ENCODE data around the gene KIAA1217.
"Not testable (repeated sequence)": the region's sequence is repeated elsewhere in the genome, so short reads cannot be mapped to it uniquely, and the experiment has no call there.

The KIAA1217 gene

GRCh38 chr10:24476913-24477701 lies 268.2 kb downstream of the KIAA1217 start:
- no peak for DNase-seq

GRCh38 chr10:24477915-24478314 lies 269.0 kb downstream of the KIAA1217 start:
- DNase-seq: no peak

DNA sequence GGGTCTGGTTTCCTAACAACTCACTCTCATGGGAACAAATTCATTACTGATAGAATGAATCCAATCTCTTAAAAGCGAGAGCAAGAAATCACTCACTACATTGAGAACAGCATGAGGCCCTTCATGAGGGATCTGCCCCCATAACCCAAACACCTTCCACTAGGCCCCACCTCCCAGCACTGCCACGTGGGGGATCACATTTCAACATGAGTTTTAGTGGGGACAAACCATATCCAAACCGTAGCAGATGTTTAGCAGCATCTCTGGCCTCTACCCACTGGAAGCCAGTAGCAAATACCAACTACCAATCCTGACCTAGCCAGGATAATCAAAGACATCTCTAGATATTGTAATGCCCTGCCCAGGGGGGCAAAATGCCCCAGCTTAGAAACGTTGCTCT lies 270.9 kb downstream of the KIAA1217 start:
- DNase-seq: no peak

GRCh38 chr10:24480447-24480846 lies 271.5 kb downstream of the KIAA1217 start:
- DNase-seq: no peak

DNA sequence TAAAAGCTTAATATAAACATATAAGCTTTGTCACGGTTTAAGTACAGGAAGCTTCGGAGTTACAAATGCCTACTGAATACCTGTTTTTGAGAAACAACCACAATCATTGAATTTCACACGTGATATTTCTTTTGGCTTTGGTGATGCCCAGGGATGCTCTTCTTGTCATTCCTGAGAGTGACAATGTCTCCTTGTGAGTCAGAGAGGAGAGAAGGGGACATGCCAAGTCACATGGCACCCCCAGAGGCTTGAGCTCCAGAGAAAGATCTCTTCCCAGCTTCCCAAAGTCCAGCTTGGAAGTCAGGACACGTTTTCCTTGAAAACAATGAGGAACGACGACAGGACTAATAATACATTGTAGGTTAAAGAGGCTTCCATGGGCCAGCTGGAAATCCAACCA lies 272.3 kb downstream of the KIAA1217 start:
- DNase-seq: no peak

GRCh38 chr10:24482713-24483112 lies 273.8 kb downstream of the KIAA1217 start:
- DNase-seq: not testable (repeated sequence)

GRCh38 chr10:24483701-24484100 lies 274.8 kb downstream of the KIAA1217 start:
- DNase-seq: no peak

DNA sequence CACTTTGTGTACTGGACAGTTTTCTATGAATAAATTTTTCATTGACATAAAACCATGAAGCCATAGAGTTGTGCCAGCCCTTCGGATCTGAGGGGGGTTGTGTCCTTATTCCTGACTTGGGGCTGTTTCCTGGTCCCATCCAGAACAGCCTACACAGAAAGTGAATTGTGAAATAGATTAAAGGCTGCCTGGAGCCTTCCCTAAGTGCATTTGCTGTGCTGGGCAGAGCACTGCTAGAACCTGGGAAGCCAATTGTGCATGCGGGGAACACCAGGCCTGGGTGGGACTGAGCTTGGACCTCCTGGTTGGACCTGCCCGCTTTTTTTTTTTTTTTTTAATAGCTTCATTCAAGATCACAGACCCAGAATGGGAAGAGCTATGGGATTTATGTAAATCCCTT lies 275.8 kb downstream of the KIAA1217 start:
- DNase-seq: no peak

GRCh38 chr10:24485304-24485703 lies 276.4 kb downstream of the KIAA1217 start:
- DNase-seq: no peak

GRCh38 chr10:24488631-24489030 lies 279.7 kb downstream of the KIAA1217 start:
- no peak for DNase-seq

DNA sequence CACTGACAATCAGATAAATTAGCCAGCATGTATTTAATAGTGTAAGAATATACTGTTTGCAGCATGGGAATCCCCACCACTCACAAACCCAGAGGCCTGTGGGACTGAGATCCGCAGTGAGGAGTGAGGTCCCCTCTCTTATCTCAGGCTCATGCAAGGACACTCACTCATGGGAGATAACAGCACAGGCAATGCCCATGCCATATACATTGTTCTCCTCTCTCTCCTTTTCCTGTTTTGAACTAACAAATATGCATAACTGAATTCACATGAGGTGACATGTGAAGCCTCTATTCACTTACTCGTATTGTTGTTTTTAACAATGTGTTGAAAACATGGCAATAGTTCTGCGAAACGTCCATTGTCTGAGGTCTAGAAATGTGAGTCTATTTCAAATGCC lies 284.2 kb downstream of the KIAA1217 start:
- DNase-seq: no peak

- no peak for DNase-seq
Observed at GRCh38 chr10:24494236-24494635, 285.3 kb downstream of the KIAA1217 start.

DNA sequence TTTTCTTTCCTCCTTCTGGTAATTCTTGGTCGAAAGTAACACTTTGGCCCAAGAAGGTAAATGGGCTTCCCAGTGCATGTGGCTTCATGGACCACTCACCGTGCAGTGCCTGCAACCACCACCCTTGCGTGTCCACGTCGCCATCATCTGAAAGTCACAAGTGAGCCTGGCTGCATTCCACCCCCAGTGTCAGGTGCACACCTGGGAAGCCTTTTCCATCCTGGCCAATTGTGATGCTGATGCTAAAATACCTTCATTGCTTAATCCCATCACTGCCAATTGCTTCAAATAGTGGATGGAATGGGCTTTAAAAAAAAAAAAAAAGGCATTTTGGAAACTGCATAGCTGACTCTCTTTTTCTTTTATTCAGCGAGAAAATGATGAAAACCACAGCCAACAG lies 285.8 kb downstream of the KIAA1217 start:
- no peak for DNase-seq

GRCh38 chr10:24495666-24496460 lies 286.9 kb downstream of the KIAA1217 start:
- no peak for DNase-seq

GRCh38 chr10:24496906-24497305 lies 288.0 kb downstream of the KIAA1217 start:
- DNase-seq: no peak

DNA sequence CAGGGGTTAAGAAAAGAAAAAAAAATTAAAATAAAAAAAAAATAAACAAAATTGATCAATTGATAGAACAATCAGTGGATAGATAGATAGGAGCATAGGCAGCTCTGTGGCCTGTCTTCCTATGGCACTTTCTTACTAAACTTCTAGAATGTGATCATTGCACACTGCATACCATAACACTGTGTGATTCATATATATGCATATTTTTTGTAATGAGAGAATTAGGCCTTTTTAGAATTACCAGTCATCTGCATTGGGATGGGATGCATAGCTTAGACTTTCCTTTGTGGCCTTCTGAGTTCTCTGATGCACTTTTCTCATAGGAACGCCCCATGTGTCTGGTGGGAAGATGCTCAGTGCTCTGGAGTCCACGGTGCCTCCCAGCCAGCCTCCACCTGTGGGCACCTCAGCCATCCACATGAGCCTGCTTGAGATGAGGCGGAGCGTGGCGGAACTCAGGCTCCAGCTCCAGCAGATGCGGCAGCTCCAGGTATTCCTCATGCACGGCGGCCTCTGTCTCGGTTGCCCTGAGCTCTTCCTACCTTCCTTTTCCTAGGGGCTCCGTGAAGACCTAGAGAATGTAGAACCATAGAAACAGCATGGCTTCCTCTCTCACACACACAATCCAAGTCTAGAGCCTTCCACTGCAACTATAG lies 292.2 kb downstream of the KIAA1217 start:
- no peak for DNase-seq

DNA sequence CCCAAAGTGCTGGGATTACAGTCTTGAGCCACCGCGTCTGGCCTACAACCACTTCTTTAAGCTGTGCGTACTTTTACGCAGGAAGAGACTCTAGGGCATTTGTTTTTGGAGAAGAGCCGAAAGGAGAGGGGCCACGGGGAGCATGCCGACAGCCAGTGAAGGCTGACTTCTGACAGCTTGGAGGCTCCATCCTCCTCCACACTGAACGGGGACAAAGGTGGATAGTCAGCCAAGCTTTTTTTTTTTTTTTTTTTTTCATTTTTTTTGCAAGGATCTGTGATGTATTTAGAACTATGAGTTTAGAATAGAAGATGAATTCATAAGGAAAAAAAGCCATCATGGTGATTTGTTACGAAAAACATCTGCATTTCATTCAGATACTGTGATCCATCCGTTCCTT lies 293.1 kb downstream of the KIAA1217 start:
- no peak for DNase-seq

- DNase-seq: no peak
Observed at GRCh38 chr10:24502801-24503460, 294.0 kb downstream of the KIAA1217 start.

DNA sequence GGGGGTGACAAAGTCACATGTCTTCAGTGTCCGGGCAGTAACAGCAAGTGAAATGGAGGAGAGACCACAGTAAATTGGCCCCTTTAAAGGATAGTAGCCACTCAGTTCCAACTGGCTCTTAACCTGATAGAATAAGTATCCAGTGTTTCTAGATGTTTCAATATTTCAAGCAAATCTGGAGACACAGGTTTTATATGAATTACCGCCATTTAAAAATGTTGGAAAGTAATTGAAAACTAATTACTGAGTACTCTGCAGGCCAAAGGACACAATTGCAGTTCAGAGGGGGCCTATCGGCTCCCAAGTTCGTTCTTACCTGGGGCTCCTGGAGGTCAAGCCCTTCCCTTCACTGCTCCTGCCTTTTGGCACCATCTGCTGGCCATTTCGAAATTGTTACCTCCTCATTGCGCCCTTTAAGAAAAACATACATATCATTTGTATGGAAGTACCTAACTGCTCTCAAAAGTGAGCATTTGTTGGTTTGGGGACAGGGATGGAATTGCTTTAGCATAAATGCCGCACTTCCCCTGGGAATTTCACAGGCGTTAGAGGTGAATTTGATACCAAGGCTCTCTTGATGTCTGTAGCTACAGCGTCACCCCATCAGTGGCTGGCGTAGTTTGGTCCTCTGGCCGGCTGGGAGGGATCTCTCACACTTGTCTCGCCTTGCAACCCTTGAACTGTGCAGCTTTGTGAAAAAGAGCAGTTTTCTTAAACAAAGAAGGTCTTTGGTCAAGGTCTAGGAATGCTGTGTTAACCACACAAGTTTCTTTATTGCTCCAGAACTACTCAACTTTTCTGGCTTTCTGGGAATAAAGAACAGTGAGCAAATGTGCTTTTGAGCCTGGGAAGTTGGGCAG lies 294.8 kb downstream of the KIAA1217 start:
- peak in 1 of 2 donors; percentile 9 for DNase-seq

GRCh38 chr10:24505759-24506158 lies 296.8 kb downstream of the KIAA1217 start:
- no peak for DNase-seq

DNA sequence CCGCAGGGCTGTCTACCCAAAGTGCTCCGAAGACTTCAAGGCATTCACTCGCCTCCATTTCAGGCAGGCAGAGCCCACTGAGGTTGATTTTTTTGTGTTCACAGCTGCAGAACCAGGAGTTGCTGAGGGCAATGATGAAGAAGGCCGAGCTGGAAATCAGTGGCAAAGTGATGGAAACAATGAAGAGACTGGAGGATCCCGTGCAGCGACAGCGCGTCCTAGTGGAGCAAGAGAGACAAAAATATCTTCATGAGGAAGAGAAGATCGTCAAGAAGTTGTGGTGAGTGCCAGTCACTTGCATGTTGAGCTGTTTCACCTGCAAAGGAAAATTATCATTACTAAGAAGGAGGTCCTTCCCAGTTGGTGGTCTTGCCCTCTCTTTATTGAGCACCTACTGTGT lies 304.2 kb downstream of the KIAA1217 start:
- DNase-seq: no peak

- DNase-seq: no peak
Observed at GRCh38 chr10:24515481-24515880, 306.5 kb downstream of the KIAA1217 start.

Measured in inflammatory macrophage treated with lipopolysaccharide for 1 hour (primary cell).